HepG2 (cell line): ENCODE results near the gene CYP19A1. TPM values are rescaled to one million over a fixed set of nuclear protein-coding genes. Genes with fewer than 3 reads are reported as not detected.

Experiments
- GABPB1 ChIP-seq: IDR thresholded peaks from 2 replicates; pipeline ENCODE4 v1.6.1; 2016; ENCODE audit warnings: mild to moderate bottlenecking, missing genetic modification reagents, moderate library complexity, missing compliant biosample characterization
- NR1H2 ChIP-seq: sonication (generic); formaldehyde crosslinking; IDR thresholded peaks from 2 replicates; pipeline ENCODE4 v1.8.1; 2022; ENCODE audit warnings: low read depth, missing genetic modification reagents, borderline replicate concordance
- NR3C1 ChIP-seq: sonication (generic); formaldehyde crosslinking; IDR thresholded peaks from 2 replicates; pipeline ENCODE4 v1.4.0; 2020; ENCODE audit warnings: missing genetic modification reagents
- POLR2G ChIP-seq: fragments of 200-400 bp; formaldehyde crosslinking; IDR thresholded peaks from 2 replicates; pipeline ENCODE4 v1.6.1; 2018; ENCODE audit warnings: mild to moderate bottlenecking, low read depth, low read length, moderate library complexity
- SP4 ChIP-seq: sonication (generic); formaldehyde crosslinking; IDR thresholded peaks from 2 replicates; pipeline ENCODE4 v1.8.1; 2023; ENCODE audit warnings: mild to moderate bottlenecking, missing genetic modification reagents
- THAP11 ChIP-seq: IDR thresholded peaks from 2 replicates; pipeline ENCODE4 v1.6.1; 2016; ENCODE audit warnings: missing biosample characterization, missing genetic modification reagents
- ZBTB3 ChIP-seq: sonication (generic); formaldehyde crosslinking; IDR thresholded peaks from 2 replicates; pipeline ENCODE4 v1.4.0; 2020; ENCODE audit warnings: low read depth, mild to moderate bottlenecking, moderate library complexity, missing genetic modification reagents, borderline replicate concordance
- ZBTB4 ChIP-seq: sonication (generic); formaldehyde crosslinking; IDR thresholded peaks from 2 replicates; pipeline ENCODE4 v1.4.0; 2020; ENCODE audit warnings: missing genetic modification reagents, mild to moderate bottlenecking, borderline replicate concordance
- ZBTB49 ChIP-seq: sonication (generic); formaldehyde crosslinking; IDR thresholded peaks from 2 replicates; pipeline ENCODE4 v1.4.0; 2020; ENCODE audit warnings: missing genetic modification reagents, borderline replicate concordance
- ZBTB8A ChIP-seq: sonication (generic); formaldehyde crosslinking; IDR thresholded peaks from 2 replicates; pipeline ENCODE4 v1.4.0; 2020; ENCODE audit warnings: mild to moderate bottlenecking, low read depth, missing genetic modification reagents, borderline replicate concordance
- ZNF205 ChIP-seq: IDR thresholded peaks from 2 replicates; pipeline ENCODE4 v1.6.1; 2018; ENCODE audit warnings: missing biosample characterization, missing genetic modification reagents
- ZNF30 ChIP-seq: sonication (generic); formaldehyde crosslinking; IDR thresholded peaks from 2 replicates; pipeline ENCODE4 v1.5.0; 2020; ENCODE audit warnings: mild to moderate bottlenecking, missing genetic modification reagents
- ZNF33A ChIP-seq: sonication (generic); formaldehyde crosslinking; IDR thresholded peaks from 2 replicates; pipeline ENCODE4 v1.5.1; 2020; ENCODE audit warnings: missing genetic modification reagents, mild to moderate bottlenecking, moderate library complexity, borderline replicate concordance
- ZNF484 ChIP-seq: sonication (generic); formaldehyde crosslinking; IDR thresholded peaks from 2 replicates; pipeline ENCODE4 v1.5.1; 2020; ENCODE audit warnings: mild to moderate bottlenecking, low read depth, missing genetic modification reagents, borderline replicate concordance
- polyA plus RNA-seq, 8 experiments: library from polyadenylated mRNA; depleted of rRNA in 3 of 8; stranded (reverse) in 7 of 8; unstranded in 1 of 8; fragments of >200 nt; fragmentation: Illumina TruSeq in 4 of 8; extraction: Trizol in 4 of 8; gene quantifications; 2 replicates each; pipeline versions ENCODE4 v1.2.1 to v1.2.3, GENCODE V29; 2011 to 2016; ENCODE audit warnings: low read depth in 4 of 8, missing spikeins in 1 of 8, mixed read lengths in 1 of 8; ENCODE audit not compliant: insufficient read depth in 1 of 8
- total RNA-seq, 5 experiments: library from RNA; depleted of rRNA; stranded (reverse); fragments of >200 nt; fragmentation: Illumina TruSeq; extraction: Trizol; gene quantifications; 2 replicates each; pipeline ENCODE4 v1.2.3, GENCODE V29; 2016; ENCODE audit warnings: low read depth in 1 of 5
- TF ChIP-seq, protein P1 (sequence below): sonication (generic); formaldehyde crosslinking; IDR thresholded peaks from 2 replicates; pipeline ENCODE4 v1.4.0; 2020; ENCODE audit warnings: missing genetic modification reagents
- TF ChIP-seq, protein P2 (sequence below): sonication (generic); formaldehyde crosslinking; IDR thresholded peaks from 2 replicates; pipeline ENCODE4 v1.4.0; 2020; ENCODE audit warnings: low read depth, missing genetic modification reagents

Gene CYP19A1
- total and polyA plus RNA-seq, 2 of the 13 experiments (the other 11 are each of a cell fraction or from before 2014, with no cell fraction given): 10.9 to 23.0 TPM

GRCh38 chr15:51314391-51315337, 23.7 kb downstream of the CYP19A1 start (continued):
- TF ChIP-seq ZBTB4: no peak
- TF ChIP-seq POLR2G: no peak
- TF ChIP-seq, protein P1, sequence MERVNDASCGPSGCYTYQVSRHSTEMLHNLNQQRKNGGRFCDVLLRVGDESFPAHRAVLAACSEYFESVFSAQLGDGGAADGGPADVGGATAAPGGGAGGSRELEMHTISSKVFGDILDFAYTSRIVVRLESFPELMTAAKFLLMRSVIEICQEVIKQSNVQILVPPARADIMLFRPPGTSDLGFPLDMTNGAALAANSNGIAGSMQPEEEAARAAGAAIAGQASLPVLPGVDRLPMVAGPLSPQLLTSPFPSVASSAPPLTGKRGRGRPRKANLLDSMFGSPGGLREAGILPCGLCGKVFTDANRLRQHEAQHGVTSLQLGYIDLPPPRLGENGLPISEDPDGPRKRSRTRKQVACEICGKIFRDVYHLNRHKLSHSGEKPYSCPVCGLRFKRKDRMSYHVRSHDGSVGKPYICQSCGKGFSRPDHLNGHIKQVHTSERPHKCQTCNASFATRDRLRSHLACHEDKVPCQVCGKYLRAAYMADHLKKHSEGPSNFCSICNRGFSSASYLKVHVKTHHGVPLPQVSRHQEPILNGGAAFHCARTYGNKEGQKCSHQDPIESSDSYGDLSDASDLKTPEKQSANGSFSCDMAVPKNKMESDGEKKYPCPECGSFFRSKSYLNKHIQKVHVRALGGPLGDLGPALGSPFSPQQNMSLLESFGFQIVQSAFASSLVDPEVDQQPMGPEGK: peak; percentile 94
- TF ChIP-seq ZBTB3: no peak
- no peak for TF ChIP-seq NR3C1 (CRISPR knock-in tag)
- TF ChIP-seq ZNF205 (CRISPR knock-in tag): 0 out of 2 replicates have a peak, but pooled peaks have one; percentile 57
- no peak for TF ChIP-seq ZNF33A (CRISPR knock-in tag)
- TF ChIP-seq ZBTB49 (CRISPR knock-in tag): no peak
- TF ChIP-seq NR1H2 (CRISPR knock-in tag): no peak
- TF ChIP-seq ZBTB8A (CRISPR knock-in tag): no peak
- TF ChIP-seq, protein P2, sequence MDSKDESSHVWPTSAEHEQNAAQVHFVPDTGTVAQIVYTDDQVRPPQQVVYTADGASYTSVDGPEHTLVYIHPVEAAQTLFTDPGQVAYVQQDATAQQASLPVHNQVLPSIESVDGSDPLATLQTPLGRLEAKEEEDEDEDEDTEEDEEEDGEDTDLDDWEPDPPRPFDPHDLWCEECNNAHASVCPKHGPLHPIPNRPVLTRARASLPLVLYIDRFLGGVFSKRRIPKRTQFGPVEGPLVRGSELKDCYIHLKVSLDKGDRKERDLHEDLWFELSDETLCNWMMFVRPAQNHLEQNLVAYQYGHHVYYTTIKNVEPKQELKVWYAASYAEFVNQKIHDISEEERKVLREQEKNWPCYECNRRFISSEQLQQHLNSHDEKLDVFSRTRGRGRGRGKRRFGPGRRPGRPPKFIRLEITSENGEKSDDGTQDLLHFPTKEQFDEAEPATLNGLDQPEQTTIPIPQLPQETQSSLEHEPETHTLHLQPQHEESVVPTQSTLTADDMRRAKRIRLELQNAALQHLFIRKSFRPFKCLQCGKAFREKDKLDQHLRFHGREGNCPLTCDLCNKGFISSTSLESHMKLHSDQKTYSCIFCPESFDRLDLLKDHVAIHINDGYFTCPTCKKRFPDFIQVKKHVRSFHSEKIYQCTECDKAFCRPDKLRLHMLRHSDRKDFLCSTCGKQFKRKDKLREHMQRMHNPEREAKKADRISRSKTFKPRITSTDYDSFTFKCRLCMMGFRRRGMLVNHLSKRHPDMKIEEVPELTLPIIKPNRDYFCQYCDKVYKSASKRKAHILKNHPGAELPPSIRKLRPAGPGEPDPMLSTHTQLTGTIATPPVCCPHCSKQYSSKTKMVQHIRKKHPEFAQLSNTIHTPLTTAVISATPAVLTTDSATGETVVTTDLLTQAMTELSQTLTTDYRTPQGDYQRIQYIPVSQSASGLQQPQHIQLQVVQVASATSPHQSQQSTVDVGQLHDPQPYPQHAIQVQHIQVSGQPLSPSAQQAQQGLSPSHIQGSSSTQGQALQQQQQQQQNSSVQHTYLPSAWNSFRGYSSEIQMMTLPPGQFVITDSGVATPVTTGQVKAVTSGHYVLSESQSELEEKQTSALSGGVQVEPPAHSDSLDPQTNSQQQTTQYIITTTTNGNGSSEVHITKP (CRISPR knock-in tag): 0 out of 2 replicates have a peak, but pooled peaks have one; percentile 32
- TF ChIP-seq ZNF484 (CRISPR knock-in tag): no peak
- TF ChIP-seq THAP11 (CRISPR knock-in tag): peak; percentile 37; the same call in 1 of the 2 replicates
- no peak for TF ChIP-seq SP4 (CRISPR knock-in tag)
- TF ChIP-seq ZNF30 (CRISPR knock-in tag): no peak
- TF ChIP-seq GABPB1 (CRISPR knock-in tag): peak; percentile 42; the same call in 1 of the 2 replicates
